Activated CD4-positive, alpha-beta T cell treated with anti-CD3 and anti-CD28 coated beads, Interleukin-2, amount 10 ng/mL, durations not matched to agents 7 days and 5 days (primary cell): ENCODE data around the gene DOCK7. TPM values are rescaled to one million over a fixed set of nuclear protein-coding genes. Genes with fewer than 3 reads are reported as not detected.

Source experiments
- total RNA-seq, 2 experiments: library from RNA; stranded (reverse); gene quantifications; one replicate each; pipeline ENCODE4 v1.2.3, GENCODE V29; 2021

Gene DOCK7
- total RNA-seq, 2 experiments from 2014 or later: 5.0 to 7.5 TPM

Other genes with a start within 250 kb of the DOCK7 start
- not detected for gene ANGPTL3, start 90.9 kb downstream of the DOCK7 start, total RNA-seq
- gene ATG4C, start 95.7 kb upstream of the DOCK7 start, total RNA-seq: 10 to 100 TPM; 12.1 to 16.4 TPM